HG03280 (cell line): Measurements from ENCODE around the gene C2CD4D.

Experiments
- ATAC-seq: cut with Tn5 transposase; IDR thresholded peaks from one replicate; pipeline ENCODE4 v1.9.1; 2021; ENCODE audit warnings: mild to moderate bottlenecking, moderate library complexity; ENCODE audit not compliant: unreplicated experiment

Gene C2CD4D

GRCh38 chr1:151815716-151816327 is 23.8 kb downstream of the C2CD4D start:
- no peak for ATAC-seq

- ATAC-seq: no peak
These were observed 24.6 kb downstream of the C2CD4D start for GRCh38 chr1:151814971-151815545.

DNA sequence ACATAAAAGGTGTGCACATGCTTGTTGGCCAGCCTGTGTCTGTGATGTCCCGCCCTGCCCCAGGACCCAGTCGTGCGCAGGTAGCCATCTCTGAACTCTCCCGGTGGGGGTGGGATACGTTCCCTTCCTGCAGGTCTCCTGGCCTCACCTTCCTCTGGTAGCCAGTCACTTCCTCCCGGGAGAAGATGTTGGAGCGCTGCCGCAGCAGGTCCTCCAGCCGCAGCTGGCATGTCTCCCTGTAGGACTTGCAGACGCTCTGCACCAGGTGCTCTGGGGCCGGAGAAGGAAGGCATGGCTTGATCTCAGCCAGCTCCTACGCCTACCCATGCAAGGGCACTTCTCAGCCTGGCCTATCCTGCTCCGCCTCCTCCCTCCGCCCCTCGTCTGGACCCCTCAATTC is 25.2 kb downstream of the C2CD4D start:
- ATAC-seq: no peak

DNA sequence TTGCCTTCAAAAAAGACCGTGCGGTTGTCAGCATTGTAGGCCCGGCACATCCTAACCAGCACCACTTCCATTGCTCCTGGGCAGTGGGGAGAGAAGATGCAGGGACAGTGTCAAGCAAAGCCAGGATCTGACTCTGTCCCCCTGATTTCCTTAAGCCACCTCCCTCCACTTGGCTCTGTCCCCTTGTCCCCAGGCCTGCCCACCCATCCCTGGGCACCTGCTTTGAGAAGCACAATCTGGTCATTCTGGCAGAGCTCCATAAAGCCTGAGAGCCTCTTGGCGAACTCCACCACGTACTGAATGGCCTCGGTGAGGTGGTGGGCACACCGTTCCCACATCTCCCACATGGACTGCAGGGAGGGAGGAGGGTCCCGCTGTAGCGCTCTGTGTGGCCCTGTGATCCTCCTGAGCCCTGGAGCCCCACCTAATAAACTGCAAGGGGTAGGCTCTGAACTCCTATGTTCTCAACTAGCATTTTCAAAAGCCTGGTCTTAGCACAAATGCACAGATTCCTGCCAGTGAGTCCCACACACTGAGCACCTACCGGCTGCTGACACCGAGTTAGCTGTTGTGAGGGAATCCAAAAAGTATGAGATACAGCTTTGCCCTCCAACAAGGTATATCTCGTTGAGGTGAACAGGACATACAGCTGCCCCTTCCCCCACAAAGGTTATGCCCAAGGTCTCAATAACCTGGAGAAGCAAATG is 26.2 kb downstream of the C2CD4D start:
- no peak for ATAC-seq

DNA sequence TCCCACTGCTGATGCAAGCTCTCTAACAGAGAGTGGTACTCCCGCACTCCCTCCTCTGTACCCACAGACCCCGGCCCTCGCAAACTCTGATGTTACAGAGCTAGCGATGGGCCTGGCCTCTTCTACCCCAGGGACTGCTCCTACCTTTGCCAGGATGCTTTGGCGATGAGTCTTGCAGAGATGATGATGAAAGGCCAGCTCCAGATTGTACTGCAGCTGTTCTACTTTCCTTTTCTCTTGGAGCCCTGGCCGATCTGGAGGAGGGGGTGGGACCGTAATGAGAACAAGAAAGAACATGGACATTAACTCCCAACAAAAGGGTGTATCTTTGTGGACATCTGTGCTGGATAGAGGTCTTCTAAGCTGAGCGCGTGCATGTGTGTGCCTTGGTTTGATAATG is 28.4 kb downstream of the C2CD4D start:
- ATAC-seq: no peak

DNA sequence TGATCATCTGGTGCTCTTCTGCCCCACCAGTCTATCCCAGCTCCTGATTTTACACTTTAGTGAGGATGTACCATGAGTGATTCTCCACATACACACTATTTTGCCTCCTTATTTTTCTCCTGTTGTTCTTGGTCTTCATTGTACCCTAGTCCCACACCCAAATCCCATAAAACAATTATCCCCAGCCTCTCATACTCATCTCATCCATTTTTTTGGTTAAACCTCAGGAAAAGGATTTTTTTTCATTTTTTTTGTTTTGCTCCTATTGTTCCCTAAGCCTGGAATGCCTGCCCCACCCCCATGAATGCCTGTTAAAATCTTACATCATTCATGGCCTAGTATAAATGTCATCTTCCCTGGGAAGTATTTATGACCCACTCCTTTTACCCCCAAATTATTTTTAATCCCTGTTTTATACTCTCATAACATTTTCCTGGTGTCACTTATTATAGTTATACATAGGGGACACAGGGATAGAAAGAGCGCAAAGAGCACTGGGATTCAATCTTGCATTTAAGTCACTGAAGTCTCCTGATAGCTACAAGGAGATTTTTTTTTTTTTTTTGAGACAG is 29.5 kb downstream of the C2CD4D start:
- ATAC-seq: no peak

DNA sequence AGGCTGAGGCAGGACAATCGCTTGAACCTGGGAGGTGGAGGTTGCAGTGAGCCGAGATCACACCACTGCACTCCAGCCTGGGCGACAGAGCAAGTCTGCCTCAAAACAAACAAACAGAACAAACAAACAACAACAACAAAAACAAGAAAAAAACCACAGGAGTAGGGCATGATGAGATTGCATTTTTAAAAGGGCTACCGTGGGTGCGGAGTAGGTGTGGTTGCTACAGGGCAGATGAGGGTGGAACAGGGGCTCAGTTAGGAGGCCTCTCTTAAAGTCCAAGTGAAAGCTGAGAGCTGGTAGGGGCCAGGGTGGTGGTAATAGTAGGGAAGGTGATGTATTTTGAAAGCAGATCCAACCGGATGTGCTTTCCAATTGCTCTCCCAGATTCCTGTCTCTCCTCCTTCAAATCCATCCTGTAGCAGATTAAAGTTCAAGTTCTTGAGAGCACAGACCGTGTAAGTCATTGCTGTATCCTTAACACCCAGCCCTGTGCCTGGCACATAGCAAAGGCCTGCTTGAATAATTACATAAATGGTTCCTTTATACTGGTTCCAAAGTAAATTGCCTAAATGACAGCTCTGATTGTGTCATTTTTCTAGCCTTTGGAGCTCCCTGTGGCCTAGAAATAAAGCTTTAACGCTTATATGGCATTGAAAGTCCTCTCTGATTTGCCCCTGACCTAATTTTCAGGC is 30.2 kb downstream of the C2CD4D start:
- ATAC-seq: no peak

- no peak for ATAC-seq
These were observed 31.9 kb downstream of the C2CD4D start for GRCh38 chr1:151807766-151808165.

DNA sequence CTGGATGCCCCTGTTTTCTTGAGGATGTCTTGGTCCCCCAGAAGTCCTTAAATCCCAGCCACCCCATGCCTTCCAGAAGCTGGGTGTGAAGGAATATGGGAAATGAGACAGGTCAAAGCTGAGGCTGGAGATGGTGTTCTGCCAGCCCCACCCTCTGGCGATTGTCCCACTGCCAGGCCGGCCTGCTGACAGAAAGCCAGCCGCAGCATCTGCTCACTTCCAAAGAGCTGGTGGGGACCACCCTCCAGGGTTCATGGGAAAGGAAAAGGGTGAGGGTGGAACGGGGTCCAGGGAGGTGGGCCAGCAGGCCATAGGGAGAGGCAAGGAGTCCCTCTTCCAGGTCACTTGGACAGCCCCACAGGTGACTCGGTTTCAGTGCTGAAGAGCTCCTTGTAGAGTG is 32.5 kb downstream of the C2CD4D start:
- ATAC-seq: no peak

GRCh38 chr1:151806170-151806569 is 33.5 kb downstream of the C2CD4D start:
- no peak for ATAC-seq

- no peak for ATAC-seq
These were observed 34.4 kb downstream of the C2CD4D start, which contains the start of gene LINGO4 for GRCh38 chr1:151805066-151805820. LINGO4 (minus strand) TSS chr1:151805419; CDS start chr1:151802704, 2,715 bp downstream.

- ATAC-seq: no peak
These were observed 35.7 kb downstream of the C2CD4D start for GRCh38 chr1:151803915-151804314.

DNA sequence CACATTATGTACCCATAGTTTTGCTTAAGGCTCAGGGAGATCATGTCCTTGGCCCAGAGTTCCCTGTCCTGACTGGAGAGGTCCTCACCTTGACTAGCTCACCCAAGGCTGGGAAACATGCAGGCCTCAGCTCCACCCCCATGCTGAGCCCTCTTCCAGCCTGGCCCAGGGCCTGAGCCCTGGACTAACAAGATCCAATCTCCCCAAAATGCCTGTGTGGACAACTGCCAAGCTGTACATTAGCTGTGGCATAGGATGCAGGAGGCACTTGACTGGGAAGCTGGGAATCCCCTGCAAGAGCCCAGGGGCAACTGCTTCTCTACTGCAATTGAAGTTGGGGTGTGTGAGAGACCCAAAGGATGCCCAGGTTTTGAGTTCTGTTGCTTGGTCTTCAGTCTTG is 36.5 kb downstream of the C2CD4D start:
- ATAC-seq: no peak

DNA sequence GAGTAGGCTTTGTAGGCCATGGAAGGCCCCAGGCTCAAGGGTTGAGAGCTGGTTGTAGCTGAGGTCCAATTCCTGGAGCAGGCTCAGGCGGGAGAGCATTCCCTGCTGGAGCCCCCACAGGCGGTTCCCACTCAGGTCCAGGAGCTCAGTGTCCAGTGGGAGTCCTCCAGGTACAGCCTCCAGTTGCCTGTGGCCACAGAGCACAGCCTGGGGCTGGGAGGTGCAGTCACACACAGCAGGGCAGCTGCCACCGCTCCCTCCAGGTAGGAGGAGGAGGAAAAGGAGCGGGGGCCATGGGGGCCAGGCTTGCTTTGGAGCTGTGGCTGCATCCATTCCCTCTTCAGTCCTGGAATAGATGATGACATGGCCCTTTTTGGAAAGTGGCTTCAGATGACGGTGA is 37.2 kb downstream of the C2CD4D start:
- ATAC-seq: no peak

DNA sequence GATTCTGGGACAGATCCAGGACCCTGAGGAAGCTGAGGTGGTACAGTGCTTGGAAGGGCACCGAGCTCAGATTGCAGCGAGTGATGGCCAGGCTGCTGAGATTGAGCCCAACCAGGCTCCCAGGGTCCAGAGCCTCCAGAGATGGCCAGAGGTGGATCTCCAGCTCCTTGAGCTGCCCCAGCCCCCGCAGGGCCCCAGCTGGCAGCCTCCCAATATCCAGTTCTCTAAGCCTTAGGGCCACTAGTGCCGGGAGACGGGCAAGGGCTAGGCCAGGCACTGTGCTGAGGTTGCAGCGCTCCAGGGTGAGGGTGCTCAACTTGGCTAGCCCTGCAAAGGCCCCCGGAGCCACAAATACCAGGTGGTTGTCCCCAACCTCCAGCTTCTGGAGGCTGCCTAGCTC is 37.8 kb downstream of the C2CD4D start:
- ATAC-seq: no peak

GRCh38 chr1:151801310-151801820 is 38.3 kb downstream of the C2CD4D start:
- no peak for ATAC-seq

- no peak for ATAC-seq
These were observed 38.8 kb downstream of the C2CD4D start for GRCh38 chr1:151800830-151801229.

GRCh38 chr1:151799179-151800022 is 40.2 kb downstream of the C2CD4D start:
- no peak for ATAC-seq

GRCh38 chr1:151798571-151798970 is 41.0 kb downstream of the C2CD4D start:
- no peak for ATAC-seq
